Raji (cell line): Measurements from ENCODE around the gene KLF9.

Source experiments
- POLR2A ChIP-seq: IDR thresholded peaks from 2 replicates; pipeline ENCODE4 v1.6.1; 2011; ENCODE audit warnings: low read depth, low read length, control low read depth; ENCODE audit not compliant: insufficient read depth

The KLF9 gene

GRCh38 chr9:70412832-70413463 is 1.5 kb downstream of the KLF9 start:
- TF ChIP-seq POLR2A: no peak

- no peak for TF ChIP-seq POLR2A
Measured at GRCh38 chr9:70411930-70412831, 2.3 kb downstream of the KLF9 start.

- TF ChIP-seq POLR2A: no peak
Measured at GRCh38 chr9:70411121-70411929, 3.1 kb downstream of the KLF9 start.

GRCh38 chr9:70410368-70410767 is 4.1 kb downstream of the KLF9 start:
- TF ChIP-seq POLR2A: no peak

- TF ChIP-seq POLR2A: no peak
Measured at GRCh38 chr9:70409800-70410199, 4.7 kb downstream of the KLF9 start.

- no peak for TF ChIP-seq POLR2A
Measured at GRCh38 chr9:70409280-70409679, 5.2 kb downstream of the KLF9 start.

- no peak for TF ChIP-seq POLR2A
Measured at GRCh38 chr9:70408393-70409040, 5.9 kb downstream of the KLF9 start.

- TF ChIP-seq POLR2A: no peak
Measured at GRCh38 chr9:70407081-70407503, 7.4 kb downstream of the KLF9 start.

- no peak for TF ChIP-seq POLR2A
Measured at GRCh38 chr9:70406434-70406862, 8.0 kb downstream of the KLF9 start.

- TF ChIP-seq POLR2A: no peak
Measured at GRCh38 chr9:70405808-70406433, 8.5 kb downstream of the KLF9 start.

- no peak for TF ChIP-seq POLR2A
Measured at GRCh38 chr9:70404261-70404660, 10.2 kb downstream of the KLF9 start.

GRCh38 chr9:70403618-70404025 is 10.8 kb downstream of the KLF9 start:
- TF ChIP-seq POLR2A: no peak

- no peak for TF ChIP-seq POLR2A
Measured at GRCh38 chr9:70403166-70403565, 11.3 kb downstream of the KLF9 start.

GRCh38 chr9:70402213-70402612 is 12.2 kb downstream of the KLF9 start:
- TF ChIP-seq POLR2A: no peak
